ENCODE measurements around the gene BAHCC1. TPM values are rescaled to one million over a fixed set of nuclear protein-coding genes. Genes with fewer than 3 reads are reported as not detected.

The BAHCC1 gene
- total and polyA plus RNA-seq, 9 of the 15 experiments (the other 6 are each of a cell fraction or from before 2014, with no cell fraction given): 0.14 to 26.9 (median 5.0) TPM

DNA sequence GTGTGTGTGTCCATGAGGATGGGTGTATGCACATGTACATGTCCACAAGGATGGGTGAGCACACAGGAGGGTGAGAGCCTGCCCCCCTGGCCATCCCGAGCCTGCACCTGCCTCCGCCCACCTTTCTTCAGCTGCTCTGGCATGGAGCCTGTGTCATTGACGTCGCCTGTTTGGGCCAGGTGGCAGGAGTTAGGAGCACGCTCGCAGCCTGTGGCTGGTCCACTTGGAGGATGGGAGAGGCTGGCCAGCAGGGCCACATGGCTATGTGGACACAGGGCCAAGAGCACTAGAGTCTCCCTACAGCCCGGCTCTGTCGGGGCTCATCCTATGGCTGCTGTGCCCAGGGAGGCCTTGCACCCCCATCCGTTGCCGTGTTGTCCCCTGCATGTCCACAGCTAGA is 21.4 kb downstream of the BAHCC1 start (continued):
- no peak for TF ChIP-seq CBX3 (IDR thresholded peaks at IDR 0.05; ENCODE audit: borderline replicate concordance in 1 of 2, low read length in 2 of 2)
- TF ChIP-seq FOXJ2 (tag; IDR thresholded peaks at IDR 0.05): no peak
- no peak for TF ChIP-seq TAF1 (IDR thresholded peaks at IDR 0.05; ENCODE audit: control insufficient read depth, extremely low read depth, insufficient read depth, low read length, severe bottlenecking)
- TF ChIP-seq PPARD (CRISPR knock-in tag; IDR thresholded peaks at IDR 0.05): no peak
- TF ChIP-seq, protein P1, sequence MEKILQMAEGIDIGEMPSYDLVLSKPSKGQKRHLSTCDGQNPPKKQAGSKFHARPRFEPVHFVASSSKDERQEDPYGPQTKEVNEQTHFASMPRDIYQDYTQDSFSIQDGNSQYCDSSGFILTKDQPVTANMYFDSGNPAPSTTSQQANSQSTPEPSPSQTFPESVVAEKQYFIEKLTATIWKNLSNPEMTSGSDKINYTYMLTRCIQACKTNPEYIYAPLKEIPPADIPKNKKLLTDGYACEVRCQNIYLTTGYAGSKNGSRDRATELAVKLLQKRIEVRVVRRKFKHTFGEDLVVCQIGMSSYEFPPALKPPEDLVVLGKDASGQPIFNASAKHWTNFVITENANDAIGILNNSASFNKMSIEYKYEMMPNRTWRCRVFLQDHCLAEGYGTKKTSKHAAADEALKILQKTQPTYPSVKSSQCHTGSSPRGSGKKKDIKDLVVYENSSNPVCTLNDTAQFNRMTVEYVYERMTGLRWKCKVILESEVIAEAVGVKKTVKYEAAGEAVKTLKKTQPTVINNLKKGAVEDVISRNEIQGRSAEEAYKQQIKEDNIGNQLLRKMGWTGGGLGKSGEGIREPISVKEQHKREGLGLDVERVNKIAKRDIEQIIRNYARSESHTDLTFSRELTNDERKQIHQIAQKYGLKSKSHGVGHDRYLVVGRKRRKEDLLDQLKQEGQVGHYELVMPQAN (IDR thresholded peaks at IDR 0.05; ENCODE audit: borderline replicate concordance): no peak
- no peak for TF ChIP-seq ZNF140 (CRISPR knock-in tag; IDR thresholded peaks at IDR 0.05)
- TF ChIP-seq ELF4 (CRISPR knock-in tag; IDR thresholded peaks at IDR 0.05): no peak

DNA sequence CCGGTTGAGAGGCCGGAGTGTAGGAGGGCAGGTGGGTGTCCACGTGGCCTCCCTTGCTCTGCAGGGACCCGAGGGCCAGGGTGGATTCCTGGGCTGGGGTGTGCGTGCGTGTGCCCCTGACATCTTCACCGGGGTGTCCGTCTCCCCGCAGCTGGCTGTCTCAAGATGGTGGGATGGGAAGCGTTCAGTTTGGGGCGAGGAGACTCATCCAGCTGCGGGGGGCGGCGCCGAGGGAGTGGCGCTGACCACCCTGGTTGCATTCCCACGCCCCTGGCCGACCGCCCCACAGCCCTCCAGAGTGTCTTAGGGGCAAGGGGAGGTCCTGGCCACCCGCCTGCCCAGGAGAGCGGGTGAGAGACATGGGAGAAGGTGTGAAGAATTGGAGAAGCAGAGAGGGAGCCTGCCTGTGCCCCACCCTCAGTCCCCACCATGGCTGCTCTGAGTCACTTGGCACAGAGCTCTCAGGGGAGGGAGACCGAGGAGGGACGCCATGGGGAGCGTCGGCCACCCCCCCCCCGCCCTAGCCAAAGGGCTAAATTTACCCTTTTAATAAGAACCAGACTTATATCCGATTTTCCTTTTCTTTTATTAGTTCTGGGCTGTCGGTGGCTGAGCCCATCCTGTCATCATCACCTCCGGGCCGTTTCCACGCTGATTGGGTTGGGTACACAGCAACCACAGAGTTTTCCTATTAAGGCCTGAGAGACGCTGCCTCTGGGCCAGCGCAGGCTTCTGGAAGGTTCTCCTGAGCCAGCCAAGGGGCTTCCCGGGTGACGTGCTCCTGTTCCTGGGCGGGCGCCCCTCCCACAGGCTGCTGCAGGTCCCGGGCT is 22.0 kb downstream of the BAHCC1 start:
- Histone ChIP-seq H3K4me3 (no peak overlapping the region), H3K4me1 (replicated peaks in 1 of 2; ENCODE audit: control insufficient read depth in 2 of 2, insufficient read depth in 2 of 2, low read length in 2 of 2) (peaks cover 6 to 85% of the 10 kb centered on the region in 2 experiments), H3K79me2 (ENCODE audit: control insufficient read depth, insufficient read depth, low read length) (peaks cover 4% of the 10 kb centered on the region; the same call in 2 of the 3 replicates), H3K27me3 (ENCODE audit: control insufficient read depth in 2 of 2, insufficient read depth in 2 of 2, low read length in 2 of 2) (no peaks in the 10 kb centered on the region; a peak in 1 of 5 replicates), H3K9me1 (ENCODE audit: control insufficient read depth, insufficient read depth, low read length) (no peaks in the 10 kb centered on the region), H3K9me3 (replicated peaks; ENCODE audit: control insufficient read depth, insufficient read depth, low read depth, low read length) (no peaks in the 10 kb centered on the region), H4K20me1 (replicated peaks; ENCODE audit: control insufficient read depth, insufficient read depth, low read length) (no peaks in the 10 kb centered on the region), H3K27ac (ENCODE audit: extremely low read depth, low read depth, low read length) (no peak overlapping the region), H2AFZ (ENCODE audit: low read depth, low read length) (no peak overlapping the region), H3K4me2 (ENCODE audit: insufficient read depth, low read length) (no peak overlapping the region), H3K36me3 (ENCODE audit: control insufficient read depth, insufficient read depth, low read length) (no peaks in the 10 kb centered on the region; the same call in 2 of the 3 replicates), H3K9ac (ENCODE audit: insufficient read depth in 1 of 2, low read depth in 2 of 2, low read length in 2 of 2) (no peak overlapping the region)
- BruUV-seq (replicated peaks): no TSS peak
- no peak for FAIRE-seq
- DNase-seq (ENCODE audit: extremely low read depth in 1 of 4, low spot score in 3 of 4): no peak
- 68% methylated on average over 34 of the region's 38 CpGs for WGBS (ENCODE audit: insufficient coverage, low coverage, missing lambda C conversion rate)
- CTCF ChIA-PET (ENCODE audit: low intra/inter-chr PET ratio): no interaction called here
- no peak for ATAC-seq
- intact Hi-C loops (cut with micrococcal nuclease): no loop called here
- in situ Hi-C loops (cut with MboI): no loop called here
- POLR2A ChIA-PET: interaction anchor here (1.8 kb wide), 1 partner anchor 13 kb away, joined by 6 read pairs; no protein-coding TSS in a partner anchor
- TF ChIP-seq ZNF512 (tag; IDR thresholded peaks at IDR 0.05) (no peak), GTF2A2 (tag; IDR thresholded peaks at IDR 0.05) (no peak), RBM25 (IDR thresholded peaks at IDR 0.05; ENCODE audit: low read depth, low read length, severe bottlenecking) (no peak), MAFF (IDR thresholded peaks at IDR 0.05; ENCODE audit: low read length) (no peak), ARNT (IDR thresholded peaks at IDR 0.05) (no peak), RUNX1 (IDR thresholded peaks at IDR 0.05; ENCODE audit: low read depth) (no peak)
- TF ChIP-seq, protein P2, sequence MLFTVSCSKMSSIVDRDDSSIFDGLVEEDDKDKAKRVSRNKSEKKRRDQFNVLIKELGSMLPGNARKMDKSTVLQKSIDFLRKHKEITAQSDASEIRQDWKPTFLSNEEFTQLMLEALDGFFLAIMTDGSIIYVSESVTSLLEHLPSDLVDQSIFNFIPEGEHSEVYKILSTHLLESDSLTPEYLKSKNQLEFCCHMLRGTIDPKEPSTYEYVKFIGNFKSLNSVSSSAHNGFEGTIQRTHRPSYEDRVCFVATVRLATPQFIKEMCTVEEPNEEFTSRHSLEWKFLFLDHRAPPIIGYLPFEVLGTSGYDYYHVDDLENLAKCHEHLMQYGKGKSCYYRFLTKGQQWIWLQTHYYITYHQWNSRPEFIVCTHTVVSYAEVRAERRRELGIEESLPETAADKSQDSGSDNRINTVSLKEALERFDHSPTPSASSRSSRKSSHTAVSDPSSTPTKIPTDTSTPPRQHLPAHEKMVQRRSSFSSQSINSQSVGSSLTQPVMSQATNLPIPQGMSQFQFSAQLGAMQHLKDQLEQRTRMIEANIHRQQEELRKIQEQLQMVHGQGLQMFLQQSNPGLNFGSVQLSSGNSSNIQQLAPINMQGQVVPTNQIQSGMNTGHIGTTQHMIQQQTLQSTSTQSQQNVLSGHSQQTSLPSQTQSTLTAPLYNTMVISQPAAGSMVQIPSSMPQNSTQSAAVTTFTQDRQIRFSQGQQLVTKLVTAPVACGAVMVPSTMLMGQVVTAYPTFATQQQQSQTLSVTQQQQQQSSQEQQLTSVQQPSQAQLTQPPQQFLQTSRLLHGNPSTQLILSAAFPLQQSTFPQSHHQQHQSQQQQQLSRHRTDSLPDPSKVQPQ (CRISPR knock-in tag; IDR thresholded peaks at IDR 0.05; ENCODE audit: borderline replicate concordance): no peak
